Stimulated activated CD4-positive, alpha-beta T cell treated with anti-CD3 and anti-CD28 coated beads, Interleukin-12 subunit alpha, Interleukin-12 subunit beta, amount 100 ng/mL, for 48 hours (primary cell): ENCODE data around the gene TRIM26.
"Not testable (repeated sequence)": the region's sequence is repeated elsewhere in the genome, so short reads cannot be mapped to it uniquely, and the experiment has no call there.

ENCODE experiments used
- DNase-seq, 3 donors: peaks; one replicate each; pipeline ENCODE4 v3.0.0-alpha.2; 2020; ENCODE audit warnings: low read depth in 2 of 3, low spot score in 1 of 3

TRIM26 gene

GRCh38 chr6:30172681-30173080 is 40.5 kb downstream of the TRIM26 start:
- DNase-seq: no peak

- no peak for DNase-seq
Measured at GRCh38 chr6:30171677-30172471, 41.3 kb downstream of the TRIM26 start.

GRCh38 chr6:30169658-30170614 is 43.3 kb downstream of the TRIM26 start:
- peak in 1 of 3 donors; percentile 30 for DNase-seq

GRCh38 chr6:30168741-30169140 is 44.5 kb downstream of the TRIM26 start:
- no peak for DNase-seq

GRCh38 chr6:30167101-30167500 is 46.1 kb downstream of the TRIM26 start:
- DNase-seq: peak in 1 of 3 donors; percentile 9

GRCh38 chr6:30165238-30165637 is 48.0 kb downstream of the TRIM26 start:
- DNase-seq: not testable (repeated sequence)

- DNase-seq: no peak
Measured at GRCh38 chr6:30164714-30165113, 48.5 kb downstream of the TRIM26 start.

GRCh38 chr6:30163918-30164654 is 49.1 kb downstream of the TRIM26 start:
- no peak for DNase-seq

GRCh38 chr6:30163090-30163917 is 49.9 kb downstream of the TRIM26 start, which contains the start of gene TRIM15:
Gene TRIM15 (plus strand): TSS chr6:30163546. CDS start chr6:30163685, 139 bp downstream.
- DNase-seq: peak; percentile 44 to 61 (median 53)

- no peak for DNase-seq
Measured at GRCh38 chr6:30162265-30163089, 50.7 kb downstream of the TRIM26 start.

- DNase-seq: no peak
Measured at GRCh38 chr6:30160785-30161531, 52.2 kb downstream of the TRIM26 start, which contains the start of gene TRIM10. Gene TRIM10 (minus strand): TSS chr6:30161211. CDS start chr6:30160858, 353 bp downstream.

- no peak for DNase-seq
Measured at GRCh38 chr6:30160008-30160784, 53.0 kb downstream of the TRIM26 start.

- DNase-seq: peak in 1 of 3 donors; percentile 34
Measured at GRCh38 chr6:30158475-30159040, 54.6 kb downstream of the TRIM26 start.

GRCh38 chr6:30157999-30158398 is 55.2 kb downstream of the TRIM26 start:
- DNase-seq: no peak

- no peak for DNase-seq
Measured at GRCh38 chr6:30157581-30157980, 55.6 kb downstream of the TRIM26 start.

- no peak for DNase-seq
Measured at GRCh38 chr6:30156774-30157173, 56.4 kb downstream of the TRIM26 start.

- DNase-seq: no peak
Measured at GRCh38 chr6:30156262-30156599, 57.0 kb downstream of the TRIM26 start.
